GM23338 (cell line): ENCODE data around the gene ECHDC3. TPM values are rescaled to one million over a fixed set of nuclear protein-coding genes. Genes with fewer than 3 reads are reported as not detected.

Source experiments
- ATAC-seq: fragments of 200-7000 bp; cut with Tn5 transposase; 3 replicates; pipeline ENCODE4 v1.9.1; 2020
- DNase-seq: peaks from one replicate; pipeline ENCODE4 v3.0.0-alpha.2; 2015; ENCODE audit warnings: low spot score
- H2AFZ ChIP-seq: fragments of 200-600 bp; sonication (generic); 2 replicates; pipeline ENCODE4 v1.8.0; 2016; ENCODE audit warnings: antibody characterized with exemption, mild to moderate bottlenecking, moderate library complexity
- H3F3A ChIP-seq: fragments of 200-600 bp; sonication (generic); replicated peaks from 2 replicates; pipeline ENCODE4 v1.8.0; 2017; ENCODE audit warnings: antibody characterized with exemption, mixed run types, low read depth
- H3K27ac ChIP-seq: fragments of 200-600 bp; sonication (generic); 2 replicates; pipeline ENCODE4 v1.6.1; 2016; ENCODE audit warnings: low read depth
- H3K27me3 ChIP-seq: fragments of 200-600 bp; sonication (generic); 2 replicates; pipeline ENCODE4 v1.8.0; 2016; ENCODE audit warnings: mild to moderate bottlenecking, mixed run types, moderate library complexity; ENCODE audit not compliant: insufficient read depth
- H3K36me3 ChIP-seq: fragments of 200-600 bp; sonication (generic); 2 replicates; pipeline ENCODE4 v1.8.0; 2016; ENCODE audit warnings: mild to moderate bottlenecking; ENCODE audit not compliant: insufficient read depth
- H3K4me1 ChIP-seq: fragments of 200-600 bp; sonication (generic); 2 replicates; pipeline ENCODE4 v1.8.0; 2016; ENCODE audit warnings: mild to moderate bottlenecking, moderate library complexity; ENCODE audit not compliant: insufficient read depth
- H3K4me2 ChIP-seq: fragments of 200-600 bp; sonication (generic); 2 replicates; pipeline ENCODE4 v1.7.1; 2017; ENCODE audit warnings: mixed run types
- H3K4me3 ChIP-seq: fragments of 200-600 bp; sonication (generic); 2 replicates; pipeline ENCODE4 v1.6.1; 2016; ENCODE audit warnings: mixed run types
- H3K79me2 ChIP-seq: fragments of 200-600 bp; sonication (generic); replicated peaks from 2 replicates; pipeline ENCODE4 v1.8.0; 2017; ENCODE audit warnings: mild to moderate bottlenecking; ENCODE audit not compliant: insufficient read depth
- H3K9me2 ChIP-seq: fragments of 200-600 bp; sonication (generic); 2 replicates; pipeline ENCODE4 v1.8.0; 2017; ENCODE audit not compliant: insufficient read depth
- H4K20me1 ChIP-seq: fragments of 200-600 bp; sonication (generic); replicated peaks from 2 replicates; pipeline ENCODE4 v1.8.0; 2017; ENCODE audit warnings: mild to moderate bottlenecking; ENCODE audit not compliant: insufficient read depth
- H3K27ac Mint-ChIP-seq: 2 replicates; pipeline ENCODE4 v1.8.0; 2020; ENCODE audit warnings: inconsistent platforms, mild to moderate bottlenecking, moderate library complexity, mixed read lengths
- H3K27me3 Mint-ChIP-seq: 3 replicates; pipeline ENCODE4 v1.8.0; 2022; ENCODE audit warnings: low read depth, mild to moderate bottlenecking, moderate library complexity, mixed read lengths, inconsistent platforms; ENCODE audit not compliant: insufficient read depth, poor library complexity
- H3K36me3 Mint-ChIP-seq: 3 replicates; pipeline ENCODE4 v1.8.0; 2021; ENCODE audit warnings: low read depth, mild to moderate bottlenecking, inconsistent platforms, moderate library complexity, mixed read lengths
- H3K4me1 Mint-ChIP-seq: 3 replicates; pipeline ENCODE4 v1.8.0; 2020; ENCODE audit warnings: mild to moderate bottlenecking, inconsistent platforms, mixed read lengths
- H3K4me3 Mint-ChIP-seq: 3 replicates; pipeline ENCODE4 v1.8.0; 2021; ENCODE audit warnings: moderate library complexity, mild to moderate bottlenecking, inconsistent platforms, mixed read lengths
- H3K9me3 Mint-ChIP-seq: 3 replicates; pipeline ENCODE4 v1.8.0; 2020; ENCODE audit warnings: moderate library complexity, mild to moderate bottlenecking, inconsistent platforms, mixed read lengths
- CREB1 ChIP-seq: fragments of 250-450 bp; sonication (Bioruptor Pico); IDR thresholded peaks from 2 replicates; pipeline ENCODE4 v1.5.0; 2020; ENCODE audit warnings: low read depth, mild to moderate bottlenecking, moderate library complexity
- CTCF ChIP-seq, 2 experiments: fragments of 200-600 bp in 1 of 2; sonication (generic) in 1 of 2; conservative IDR thresholded peaks; 2 replicates each; pipeline versions ENCODE4 v1.5.1 to v1.6.1; 2016 to 2017; ENCODE audit warnings: antibody characterized with exemption in 2 of 2, low read depth in 2 of 2, mild to moderate bottlenecking in 2 of 2, moderate library complexity in 1 of 2
- ETS1 ChIP-seq: IDR thresholded peaks from 2 replicates; pipeline ENCODE4 v1.6.1; 2016; ENCODE audit warnings: antibody characterized with exemption
- EZH2 ChIP-seq: fragments of 200-600 bp; sonication (generic); IDR thresholded peaks from one replicate; pipeline ENCODE4 v1.8.0; 2017; ENCODE audit warnings: antibody characterized with exemption, mild to moderate bottlenecking, low read depth; ENCODE audit not compliant: unreplicated experiment
- EZH2phosphoT487 ChIP-seq: fragments of 200-600 bp; sonication (generic); IDR thresholded peaks from one replicate; pipeline ENCODE4 v1.8.1; 2018; ENCODE audit warnings: antibody characterized with exemption; ENCODE audit not compliant: unreplicated experiment
- JUNB ChIP-seq: IDR thresholded peaks from one replicate; pipeline ENCODE4 v1.6.1; 2016; ENCODE audit warnings: antibody characterized with exemption; ENCODE audit not compliant: unreplicated experiment
- NANOG ChIP-seq: IDR thresholded peaks from 2 replicates; pipeline ENCODE4 v1.6.1; 2016; ENCODE audit warnings: antibody characterized with exemption, borderline replicate concordance
- POLR2AphosphoS5 ChIP-seq: IDR thresholded peaks from 2 replicates; pipeline ENCODE4 v1.6.1; 2016; ENCODE audit warnings: antibody characterized with exemption, low read depth
- REST ChIP-seq: IDR thresholded peaks from one replicate; pipeline ENCODE4 v1.6.1; 2018; ENCODE audit warnings: antibody characterized with exemption; ENCODE audit not compliant: unreplicated experiment
- STAT1 ChIP-seq: IDR thresholded peaks from one replicate; pipeline ENCODE4 v1.6.1; 2016; ENCODE audit warnings: antibody characterized with exemption; ENCODE audit not compliant: unreplicated experiment
- ZNF114 ChIP-seq: fragments of 250-450 bp; sonication (Bioruptor Pico); IDR thresholded peaks from 2 replicates; pipeline ENCODE4 v1.5.0; 2020; ENCODE audit warnings: mild to moderate bottlenecking, moderate library complexity
- ZNF331 ChIP-seq: fragments of 250-450 bp; sonication (Bioruptor Pico); IDR thresholded peaks from 2 replicates; pipeline ENCODE4 v1.5.0; 2020; ENCODE audit warnings: low read depth, mild to moderate bottlenecking, moderate library complexity
- ZNF462 ChIP-seq: fragments of 250-450 bp; sonication (Bioruptor Pico); IDR thresholded peaks from 2 replicates; pipeline ENCODE4 v1.5.0; 2020; ENCODE audit warnings: mild to moderate bottlenecking, moderate library complexity
- polyA plus RNA-seq: library from polyadenylated mRNA; unstranded; fragments of >200 nt; fragmentation: Nextera tagmentation; extraction: Ambion mirVana; gene quantifications from 2 replicates; pipeline ENCODE4 v1.2.1, GENCODE V29; 2016
- total RNA-seq: library from RNA; depleted of rRNA; stranded (reverse); fragments of >200 nt; shearing (Covaris generic); gene quantifications from 2 replicates; pipeline ENCODE4 v1.2.3, GENCODE V29; 2014

ECHDC3 gene
- total and polyA plus RNA-seq, 2 experiments from 2014 or later, result 16.3 to 50.1 TPM

GRCh38 chr10:11759347-11759746 lies 17.2 kb downstream of the ECHDC3 start:
- Histone ChIP-seq H3K4me3 (no peak overlapping the region), H3K4me1 (0 out of 2 replicates have a peak, but pooled peaks cover 2% of the 10 kb centered on the region), H3K27ac (no peak overlapping the region), H3F3A (no peaks in the 10 kb centered on the region), H2AFZ (no peak overlapping the region), H3K36me3 (no peaks in the 10 kb centered on the region), H3K79me2 (no peaks in the 10 kb centered on the region), H3K27me3 (no peaks in the 10 kb centered on the region), H4K20me1 (no peaks in the 10 kb centered on the region; the same call in 1 of the 2 replicates), H3K9me2 (no peaks in the 10 kb centered on the region), H3K4me2 (no peak overlapping the region)
- DNase-seq (no peak), ATAC-seq (no peak)
- no peak overlapping the region for H3K27ac Mint-ChIP-seq
- peaks cover 9% of the 10 kb centered on the region for H3K36me3 Mint-ChIP-seq
- TF ChIP-seq STAT1, result no peak
- TF ChIP-seq EZH2, result no peak
- TF ChIP-seq ZNF462 (CRISPR knock-in tag), result no peak
- no peak for TF ChIP-seq JUNB
- no peak for TF ChIP-seq ETS1
- TF ChIP-seq CREB1 (CRISPR knock-in tag), result no peak
- no peak for TF ChIP-seq REST
- no peak for TF ChIP-seq NANOG
- no peak for TF ChIP-seq CTCF (conservative IDR thresholded peaks at IDR 0.05; ENCODE audit: low read depth in 2 of 2)
- no peak for TF ChIP-seq EZH2phosphoT487
- TF ChIP-seq POLR2AphosphoS5, result no peak
- TF ChIP-seq ZNF114 (CRISPR knock-in tag), result no peak
- no peak for TF ChIP-seq ZNF331 (CRISPR knock-in tag)
- no peaks in the 10 kb centered on the region for H3K9me3 Mint-ChIP-seq
- peaks cover 2% of the 10 kb centered on the region for H3K4me1 Mint-ChIP-seq
- peaks cover 9% of the 10 kb centered on the region for H3K27me3 Mint-ChIP-seq
- H3K4me3 Mint-ChIP-seq, result no peak overlapping the region
